ENCODE results near the gene PRR35.

PRR35 gene

GRCh38 chr16:557463-558297 is 2.5 kb upstream of the PRR35 start:
- ATAC-seq (ENCODE audit: low read depth) (no peak), DNase-seq (ENCODE audit: low spot score) (no peak)
- no peak for TF ChIP-seq CTCF (IDR thresholded peaks at IDR 0.05; ENCODE audit: poor library complexity, severe bottlenecking)
- H3K36me3 ChIP-seq (ENCODE audit: low read depth), result no peaks in the 10 kb centered on the region
- H3K27me3 ChIP-seq (ENCODE audit: insufficient read depth, poor library complexity, severe bottlenecking), result peaks cover 35% of the 10 kb centered on the region
- H3K9me3 ChIP-seq (ENCODE audit: severe bottlenecking), result no peaks in the 10 kb centered on the region
- H3K4me3 ChIP-seq (ENCODE audit: severe bottlenecking), result no peak overlapping the region
- H3K27ac ChIP-seq (ENCODE audit: poor library complexity, severe bottlenecking), result no peak overlapping the region
- H3K4me1 ChIP-seq (ENCODE audit: insufficient read depth, poor library complexity, severe bottlenecking), result no peaks in the 10 kb centered on the region

GRCh38 chr16:558298-559020 is 1.7 kb upstream of the PRR35 start:
- H3K4me3 ChIP-seq (ENCODE audit: severe bottlenecking), result no peak overlapping the region
- DNase-seq (ENCODE audit: low spot score) (no peak), ATAC-seq (ENCODE audit: low read depth) (no peak)
- peaks cover 35% of the 10 kb centered on the region for H3K27me3 ChIP-seq (ENCODE audit: insufficient read depth, poor library complexity, severe bottlenecking)
- H3K27ac ChIP-seq (ENCODE audit: poor library complexity, severe bottlenecking), result no peak overlapping the region
- no peak for TF ChIP-seq CTCF (IDR thresholded peaks at IDR 0.05; ENCODE audit: poor library complexity, severe bottlenecking)
- H3K9me3 ChIP-seq (ENCODE audit: severe bottlenecking), result no peaks in the 10 kb centered on the region
- no peaks in the 10 kb centered on the region for H3K36me3 ChIP-seq (ENCODE audit: low read depth)
- H3K4me1 ChIP-seq (ENCODE audit: insufficient read depth, poor library complexity, severe bottlenecking), result no peaks in the 10 kb centered on the region

DNA sequence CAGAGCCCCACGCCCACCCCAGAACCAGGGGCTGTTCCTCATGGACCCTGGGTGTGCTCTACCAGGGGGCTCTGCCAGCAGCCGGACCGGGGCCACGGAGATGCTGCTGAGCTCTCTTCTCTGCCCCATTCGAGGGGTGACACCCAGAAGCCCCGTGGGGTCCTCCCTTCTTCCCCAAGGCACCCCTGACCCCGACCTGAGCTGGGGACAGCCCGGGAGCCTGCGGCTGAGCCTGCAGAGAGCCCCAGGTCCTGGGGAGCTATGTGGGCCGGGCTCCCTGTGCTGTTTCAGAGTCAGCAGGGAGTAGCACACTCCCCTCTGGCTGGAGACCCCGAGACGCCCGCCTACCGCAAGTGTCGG is 1.2 kb upstream of the PRR35 start:
- H3K4me3 ChIP-seq (ENCODE audit: severe bottlenecking), result no peak overlapping the region
- ATAC-seq (ENCODE audit: low read depth) (no peak), DNase-seq (ENCODE audit: low spot score) (no peak)
- no peaks in the 10 kb centered on the region for H3K4me1 ChIP-seq (ENCODE audit: insufficient read depth, poor library complexity, severe bottlenecking)
- H3K27ac ChIP-seq (ENCODE audit: poor library complexity, severe bottlenecking), result no peak overlapping the region
- H3K36me3 ChIP-seq (ENCODE audit: low read depth), result no peaks in the 10 kb centered on the region
- H3K27me3 ChIP-seq (ENCODE audit: insufficient read depth, poor library complexity, severe bottlenecking), result peaks cover 35% of the 10 kb centered on the region
- TF ChIP-seq CTCF (IDR thresholded peaks at IDR 0.05; ENCODE audit: poor library complexity, severe bottlenecking), result no peak
- H3K9me3 ChIP-seq (ENCODE audit: severe bottlenecking), result no peaks in the 10 kb centered on the region

DNA sequence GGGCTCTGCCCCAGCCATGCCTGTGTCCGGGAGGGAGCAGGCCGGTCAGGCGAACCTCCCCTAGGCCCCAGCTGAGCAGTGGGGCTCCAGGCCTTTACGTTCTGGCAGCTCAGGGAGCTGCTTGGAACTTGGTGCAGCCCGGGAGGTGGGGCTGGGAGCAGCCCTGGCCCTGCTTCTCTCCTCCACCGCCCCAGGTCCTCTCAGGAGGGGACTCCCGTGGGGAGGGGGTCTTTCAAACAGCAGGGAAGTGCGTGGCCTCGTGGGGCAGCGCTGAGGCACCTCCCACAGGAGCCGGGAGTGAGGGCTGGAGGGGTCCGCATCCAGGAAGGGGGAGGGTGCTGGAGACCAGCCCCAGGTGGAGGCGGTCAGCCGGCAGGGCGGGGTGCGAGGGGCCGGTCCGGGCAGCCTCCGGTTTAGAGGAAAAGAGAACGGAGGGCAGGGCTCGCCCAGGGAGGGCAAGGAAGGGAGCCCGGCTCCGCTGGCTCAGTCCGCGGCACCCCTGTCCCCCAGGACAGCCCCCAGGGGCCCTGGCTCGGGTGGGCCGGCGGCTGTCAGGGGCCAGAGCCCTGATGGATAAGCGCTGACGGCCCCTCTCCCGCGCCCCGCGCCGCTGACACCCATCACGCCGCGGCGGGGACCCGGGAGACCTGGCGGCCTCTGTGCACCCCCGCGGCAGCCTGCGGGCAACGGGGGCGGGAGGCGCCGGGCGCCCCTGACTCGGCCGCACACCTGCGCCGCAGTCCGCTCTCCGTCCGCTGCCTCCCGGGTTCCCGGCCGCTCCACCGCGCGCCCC is 587 bp upstream of the PRR35 start:
- DNase-seq (ENCODE audit: low spot score) (no peak), ATAC-seq (ENCODE audit: low read depth) (no peak)
- Histone ChIP-seq H3K27me3 (ENCODE audit: insufficient read depth, poor library complexity, severe bottlenecking) (peaks cover 35% of the 10 kb centered on the region), H3K27ac (ENCODE audit: poor library complexity, severe bottlenecking) (no peak overlapping the region), H3K36me3 (ENCODE audit: low read depth) (no peaks in the 10 kb centered on the region), H3K4me3 (ENCODE audit: severe bottlenecking) (no peak overlapping the region), H3K4me1 (ENCODE audit: insufficient read depth, poor library complexity, severe bottlenecking) (no peaks in the 10 kb centered on the region), H3K9me3 (ENCODE audit: severe bottlenecking) (no peaks in the 10 kb centered on the region)
- no peak for TF ChIP-seq CTCF (IDR thresholded peaks at IDR 0.05; ENCODE audit: poor library complexity, severe bottlenecking)
